HL-60/S4 treated with retinoic acid at 250 ng/mL for 4 days and 3 days (cell line): ENCODE measurements around the gene LRRC71.

Experiments
- in situ Hi-C: fragments of 300-500 bp; cut with MboI; formaldehyde crosslinking; loops from 2 replicates; pipeline ENCODE4 v1.7.0; 2022; ENCODE audit warnings: low sequenced_read_pairs

Gene LRRC71

GRCh38 chr1:156920233-156921052 lies at the start of gene LRRC71:
TSS of gene LRRC71 (plus strand) at chr1:156920632. CDS start at chr1:156920804, 172 bp downstream.
- in situ Hi-C loops, result no loop called here

GRCh38 chr1:156873659-156874058 lies 46.8 kb upstream of the LRRC71 start:
- in situ Hi-C loops, result no loop called here

GRCh38 chr1:156874142-156874541 lies 46.3 kb upstream of the LRRC71 start:
- in situ Hi-C loops, result no loop called here

- in situ Hi-C loops, result loop anchor here (25.0 kb wide), 1 partner anchor 162 kb away; the partner anchor contains the start of gene CRABP2
These were observed 45.7 kb upstream of the LRRC71 start for GRCh38 chr1:156874572-156875340.

GRCh38 chr1:156875341-156875615 lies 45.2 kb upstream of the LRRC71 start:
- in situ Hi-C loops, result loop anchor here (25.0 kb wide), 1 partner anchor 163 kb away; the partner anchor contains the start of gene CRABP2

GRCh38 chr1:156876281-156876680 lies 44.2 kb upstream of the LRRC71 start:
- in situ Hi-C loops, result loop anchor here (25.0 kb wide), 1 partner anchor 164 kb away; the partner anchor contains the start of gene CRABP2

DNA sequence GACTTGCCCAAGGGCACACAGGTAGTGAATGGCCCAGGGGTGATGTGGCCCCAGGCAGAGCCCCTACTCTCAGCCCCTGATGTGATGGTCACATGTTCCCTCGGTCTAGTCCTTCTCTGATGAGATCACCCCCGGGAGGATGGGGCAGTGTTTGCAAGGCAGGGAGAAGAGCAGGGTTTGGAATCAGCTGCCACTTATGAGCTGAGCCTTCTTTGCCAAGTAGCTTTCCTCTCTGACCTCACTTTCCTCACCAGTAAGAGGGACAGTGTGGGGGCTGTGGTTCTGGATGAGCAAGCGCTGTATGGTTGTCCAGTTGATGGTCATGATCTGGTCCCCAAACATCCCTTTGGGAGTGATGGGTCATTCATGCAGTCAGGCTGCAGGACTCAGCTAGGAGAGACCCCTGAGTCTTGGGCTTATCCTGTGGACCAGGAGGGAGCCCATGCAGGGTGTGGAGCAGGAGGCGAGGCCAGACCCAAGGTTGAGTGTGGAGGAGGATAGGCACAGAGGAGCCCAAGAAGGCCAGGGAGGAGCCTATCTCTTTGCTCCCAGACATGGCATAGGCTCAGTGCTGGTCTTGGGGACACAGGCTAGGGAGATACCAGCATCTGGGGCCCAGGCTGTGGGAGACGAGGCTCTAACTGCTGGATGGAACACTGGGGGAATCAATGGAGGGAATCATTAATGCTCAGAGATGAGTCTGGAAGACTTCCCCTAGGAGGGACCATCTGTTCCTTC lies 42.8 kb upstream of the LRRC71 start:
- in situ Hi-C loops, result loop anchor here (25.0 kb wide), 1 partner anchor 165 kb away; the partner anchor contains the start of gene CRABP2

GRCh38 chr1:156879876-156880275 lies 40.6 kb upstream of the LRRC71 start:
- in situ Hi-C loops, result loop anchor here (25.0 kb wide), 1 partner anchor 168 kb away; the partner anchor contains the start of gene CRABP2

DNA sequence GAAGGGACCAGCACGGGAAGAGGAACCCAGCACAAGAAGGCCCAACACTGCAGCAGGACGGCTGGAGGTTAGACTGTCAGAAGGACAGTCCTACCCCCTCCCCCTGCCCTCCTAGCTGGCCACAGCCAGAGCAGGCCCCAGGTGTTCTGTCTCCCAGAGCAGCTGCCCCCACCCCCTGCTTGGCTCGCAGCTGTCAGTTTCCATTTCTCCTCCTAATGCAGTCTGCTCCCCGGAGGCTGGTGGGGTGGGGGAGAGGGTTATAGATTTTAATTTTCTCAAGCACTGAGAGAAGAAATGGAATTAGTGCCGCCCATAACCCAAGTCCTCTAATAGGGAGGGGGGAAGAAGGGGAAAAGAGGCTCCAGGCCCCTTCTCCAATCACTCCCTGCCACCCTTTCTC lies 40.0 kb upstream of the LRRC71 start:
- in situ Hi-C loops, result loop anchor here (25.0 kb wide), 1 partner anchor 168 kb away; the partner anchor contains the start of gene CRABP2

- in situ Hi-C loops, result loop anchor here (25.0 kb wide), 1 partner anchor 169 kb away; the partner anchor contains the start of gene CRABP2
These were observed 39.3 kb upstream of the LRRC71 start for GRCh38 chr1:156881101-156881500.

DNA sequence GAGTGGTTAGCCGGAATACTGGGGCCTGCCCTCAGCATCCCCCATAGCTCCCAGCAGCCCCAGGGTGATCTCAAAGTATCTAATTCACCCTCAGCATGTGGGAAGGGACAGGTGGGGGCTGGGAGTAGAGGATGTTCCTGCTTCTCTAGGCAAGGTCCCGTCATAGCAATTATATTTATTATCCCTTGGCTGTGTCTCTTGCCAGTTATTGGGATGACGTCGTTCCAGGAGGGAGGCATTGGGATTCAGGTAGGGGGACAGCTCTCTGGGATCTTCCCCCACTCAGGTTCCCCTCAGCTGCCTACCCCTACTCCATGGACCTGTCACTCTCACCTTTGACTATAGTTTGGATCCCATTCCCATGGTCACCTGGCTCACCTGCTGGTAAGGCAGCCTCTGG lies 38.8 kb upstream of the LRRC71 start:
- in situ Hi-C loops, result loop anchor here (25.0 kb wide), 1 partner anchor 169 kb away; the partner anchor contains the start of gene CRABP2

DNA sequence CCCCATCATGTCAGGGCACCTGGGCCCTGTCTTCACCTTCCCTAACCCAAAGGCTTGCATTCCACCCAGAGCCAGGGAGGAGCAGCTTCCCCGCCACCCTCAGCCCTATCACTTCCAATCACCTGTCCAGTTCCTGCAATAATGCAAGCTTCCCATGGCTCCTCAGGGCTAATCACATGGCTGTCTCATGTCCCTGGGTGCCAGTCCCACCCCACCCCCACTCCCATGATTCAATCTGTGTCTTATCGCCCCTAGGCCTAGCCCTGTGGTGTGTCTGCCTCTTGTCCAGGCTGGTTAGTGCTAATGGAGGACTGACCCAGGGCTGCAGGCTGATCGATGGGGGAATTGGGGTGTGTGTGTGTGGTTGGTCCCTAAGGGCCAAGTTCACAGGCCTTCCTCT lies 37.9 kb upstream of the LRRC71 start:
- in situ Hi-C loops, result loop anchor here (25.0 kb wide), 1 partner anchor 170 kb away; the partner anchor contains the start of gene CRABP2

GRCh38 chr1:156883919-156884318 lies 36.5 kb upstream of the LRRC71 start:
- in situ Hi-C loops, result loop anchor here (25.0 kb wide), 1 partner anchor 172 kb away; the partner anchor contains the start of gene CRABP2

- in situ Hi-C loops, result loop anchor here (25.0 kb wide), 1 partner anchor 172 kb away; the partner anchor contains the start of gene CRABP2
These were observed 35.8 kb upstream of the LRRC71 start for GRCh38 chr1:156884560-156885184.

- in situ Hi-C loops, result loop anchor here (25.0 kb wide), 1 partner anchor 173 kb away; the partner anchor contains the start of gene CRABP2
These were observed 35.1 kb upstream of the LRRC71 start for GRCh38 chr1:156885314-156885713.

GRCh38 chr1:156885880-156886355 lies 34.5 kb upstream of the LRRC71 start:
- in situ Hi-C loops, result loop anchor here (25.0 kb wide), 1 partner anchor 174 kb away; the partner anchor contains the start of gene CRABP2

- in situ Hi-C loops, result loop anchor here (25.0 kb wide), 1 partner anchor 174 kb away; the partner anchor contains the start of gene CRABP2
These were observed 33.7 kb upstream of the LRRC71 start for GRCh38 chr1:156886583-156887281.

DNA sequence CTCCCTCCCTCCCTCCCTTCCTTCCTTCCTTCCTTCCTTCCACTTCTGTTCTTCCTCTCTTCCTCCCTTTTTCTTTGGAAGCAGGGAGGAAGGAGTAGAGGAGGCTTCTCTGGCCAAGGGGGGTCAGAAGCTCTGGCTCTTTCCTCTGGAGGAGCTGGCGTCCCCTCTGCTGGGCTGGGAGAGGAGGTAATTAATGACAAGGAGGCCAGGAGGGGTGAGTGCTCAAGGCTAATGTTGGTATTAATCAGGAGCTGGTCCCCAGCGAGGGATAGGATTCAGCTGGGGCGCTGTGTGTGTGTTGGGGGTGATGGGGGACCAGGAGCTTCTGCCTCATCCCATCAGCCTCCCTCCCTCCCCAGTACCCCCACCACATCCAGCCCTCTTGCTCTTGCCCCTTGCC lies 33.1 kb upstream of the LRRC71 start:
- in situ Hi-C loops, result loop anchor here (25.0 kb wide), 1 partner anchor 175 kb away; the partner anchor contains the start of gene CRABP2

DNA sequence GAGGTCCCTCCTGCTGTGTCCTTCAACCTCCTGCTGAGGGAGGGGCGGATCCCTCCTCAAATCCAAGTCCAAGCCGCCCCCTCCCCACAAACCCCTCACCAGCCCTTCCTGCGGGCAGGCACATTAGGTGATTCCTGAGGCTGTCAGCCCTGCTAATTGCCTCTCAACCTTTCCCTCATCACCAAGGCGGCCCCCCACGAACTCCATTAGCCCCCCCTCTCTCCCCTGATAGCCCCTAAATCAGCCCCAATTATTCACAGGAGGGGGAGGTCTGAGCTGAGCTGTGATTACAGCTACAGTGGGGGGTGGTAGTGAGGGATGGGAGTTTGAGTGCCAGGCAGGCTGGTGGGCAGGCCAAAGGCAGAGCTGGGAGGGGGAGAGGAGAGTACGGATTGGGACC lies 32.7 kb upstream of the LRRC71 start:
- in situ Hi-C loops, result loop anchor here (25.0 kb wide), 1 partner anchor 175 kb away; the partner anchor contains the start of gene CRABP2
